Neural crest cell (in vitro differentiated cells): ENCODE results near the gene NDUFB4. TPM values are rescaled to one million over a fixed set of nuclear protein-coding genes. Genes with fewer than 3 reads are reported as not detected.
"Not testable (repeated sequence)": the region's sequence is repeated elsewhere in the genome, so short reads cannot be mapped to it uniquely, and the experiment has no call there.

Source experiments
- DNase-seq: peaks from one replicate; pipeline ENCODE4 v3.0.0; 2021; ENCODE audit warnings: low read depth, mixed read lengths, low spot score
- H3K27ac Mint-ChIP-seq: one replicate; pipeline ENCODE4 v1.8.0; 2021; ENCODE audit warnings: mild to moderate bottlenecking, mixed read lengths; ENCODE audit not compliant: unreplicated experiment
- H3K27me3 Mint-ChIP-seq: 2 replicates; pipeline ENCODE4 v1.8.0; 2021; ENCODE audit warnings: low read depth, mild to moderate bottlenecking, mixed read lengths
- H3K36me3 Mint-ChIP-seq: 2 replicates; pipeline ENCODE4 v1.8.0; 2021; ENCODE audit warnings: low read depth, mild to moderate bottlenecking, mixed read lengths
- H3K4me1 Mint-ChIP-seq: 2 replicates; pipeline ENCODE4 v1.8.0; 2021; ENCODE audit warnings: mixed read lengths
- H3K4me3 Mint-ChIP-seq: one replicate; pipeline ENCODE4 v1.8.0; 2021; ENCODE audit warnings: mild to moderate bottlenecking, mixed read lengths
- H3K9me3 Mint-ChIP-seq: 2 replicates; pipeline ENCODE4 v1.8.0; 2021; ENCODE audit warnings: mixed read lengths
- total RNA-seq: library from RNA; stranded (reverse); gene quantifications from 2 replicates; pipeline ENCODE4 v1.2.1, GENCODE V29; 2021
- TF ChIP-seq, protein P1 (sequence below): fragments of 200-600 bp; sonication (generic); conservative IDR thresholded peaks from 2 replicates; pipeline ENCODE4 v1.5.0; 2021; ENCODE audit warnings: antibody characterized with exemption, mild to moderate bottlenecking

NDUFB4 gene
- total RNA-seq, 1 donor from 2014 or later = 117 TPM

DNA sequence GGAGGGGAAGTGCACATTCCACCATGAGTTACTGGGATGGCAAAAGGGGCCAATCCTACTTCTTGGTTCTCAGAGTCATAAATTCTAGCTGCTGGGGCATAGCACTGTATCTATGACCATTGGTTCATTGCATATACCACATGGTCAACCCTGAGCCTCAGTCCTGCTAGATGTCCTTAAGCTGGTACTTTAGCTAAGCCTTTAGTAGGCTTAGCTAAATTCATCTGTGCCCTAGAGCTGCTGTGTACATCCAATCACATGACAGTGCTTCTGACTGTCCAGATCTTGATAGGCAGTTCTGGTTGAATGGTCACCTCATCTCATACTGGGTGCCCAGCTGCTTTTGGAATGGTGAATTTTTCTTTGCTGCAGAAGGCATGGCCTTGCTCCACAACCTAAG is 8.2 kb downstream of the NDUFB4 start:
- Mint-ChIP-seq H3K9me3 (no peaks in the 10 kb centered on the region), H3K36me3 (peaks cover 6% of the 10 kb centered on the region), H3K4me3 (no peak overlapping the region), H3K27ac (no peak overlapping the region), H3K4me1 (no peaks in the 10 kb centered on the region), H3K27me3 (no peaks in the 10 kb centered on the region)
- TF ChIP-seq, protein P1, sequence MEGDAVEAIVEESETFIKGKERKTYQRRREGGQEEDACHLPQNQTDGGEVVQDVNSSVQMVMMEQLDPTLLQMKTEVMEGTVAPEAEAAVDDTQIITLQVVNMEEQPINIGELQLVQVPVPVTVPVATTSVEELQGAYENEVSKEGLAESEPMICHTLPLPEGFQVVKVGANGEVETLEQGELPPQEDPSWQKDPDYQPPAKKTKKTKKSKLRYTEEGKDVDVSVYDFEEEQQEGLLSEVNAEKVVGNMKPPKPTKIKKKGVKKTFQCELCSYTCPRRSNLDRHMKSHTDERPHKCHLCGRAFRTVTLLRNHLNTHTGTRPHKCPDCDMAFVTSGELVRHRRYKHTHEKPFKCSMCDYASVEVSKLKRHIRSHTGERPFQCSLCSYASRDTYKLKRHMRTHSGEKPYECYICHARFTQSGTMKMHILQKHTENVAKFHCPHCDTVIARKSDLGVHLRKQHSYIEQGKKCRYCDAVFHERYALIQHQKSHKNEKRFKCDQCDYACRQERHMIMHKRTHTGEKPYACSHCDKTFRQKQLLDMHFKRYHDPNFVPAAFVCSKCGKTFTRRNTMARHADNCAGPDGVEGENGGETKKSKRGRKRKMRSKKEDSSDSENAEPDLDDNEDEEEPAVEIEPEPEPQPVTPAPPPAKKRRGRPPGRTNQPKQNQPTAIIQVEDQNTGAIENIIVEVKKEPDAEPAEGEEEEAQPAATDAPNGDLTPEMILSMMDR = no peak
- DNase-seq = no peak

DNA sequence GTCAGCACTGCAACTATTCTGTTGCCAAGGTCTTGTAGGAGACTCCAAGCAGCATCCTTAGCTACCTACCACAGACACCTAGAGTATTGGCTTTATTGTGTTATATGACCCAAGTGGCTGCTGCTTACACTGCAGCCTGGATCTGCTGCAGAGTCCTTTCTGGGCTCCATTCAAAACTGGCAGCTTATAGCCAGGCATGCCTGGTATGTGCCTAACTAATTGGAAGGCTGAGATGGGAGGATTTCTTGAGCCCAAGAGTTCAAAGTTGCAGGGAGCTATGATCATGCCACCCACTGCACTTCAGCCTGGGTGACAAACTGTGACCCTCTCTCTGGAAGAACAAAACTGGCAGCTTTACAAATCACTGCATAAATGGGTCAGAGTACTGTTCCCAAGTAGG is 8.6 kb downstream of the NDUFB4 start:
- Mint-ChIP-seq H3K27me3 (no peaks in the 10 kb centered on the region), H3K9me3 (peaks cover 3% of the 10 kb centered on the region), H3K4me1 (no peaks in the 10 kb centered on the region), H3K27ac (no peak overlapping the region), H3K36me3 (peaks cover 6% of the 10 kb centered on the region), H3K4me3 (no peak overlapping the region)
- TF ChIP-seq, protein P1 = no peak
- no peak for DNase-seq

DNA sequence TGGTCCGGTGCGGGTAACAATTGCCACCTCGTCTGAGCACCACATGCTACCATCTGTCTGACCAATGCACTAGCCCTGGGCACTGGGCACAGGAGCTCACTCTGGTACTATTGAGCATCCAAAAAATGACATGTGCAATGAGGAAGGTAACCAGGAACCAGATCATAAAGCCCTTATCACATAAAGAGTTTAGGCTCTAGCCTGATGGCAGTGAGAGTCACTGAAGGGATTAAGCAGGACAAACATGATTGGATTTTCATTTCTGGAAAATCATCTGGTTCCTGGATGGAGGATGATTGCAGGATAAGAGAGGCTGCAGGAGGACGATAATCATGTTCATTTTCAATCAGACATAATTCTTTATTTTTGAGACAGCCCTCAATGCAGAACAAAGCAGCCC is 12.4 kb downstream of the NDUFB4 start:
- H3K9me3 Mint-ChIP-seq = peaks cover 3% of the 10 kb centered on the region
- no peak for DNase-seq
- TF ChIP-seq, protein P1 = no peak
- no peaks in the 10 kb centered on the region for H3K36me3 Mint-ChIP-seq
- no peaks in the 10 kb centered on the region for H3K27me3 Mint-ChIP-seq
- no peak overlapping the region for H3K4me3 Mint-ChIP-seq
- H3K4me1 Mint-ChIP-seq = no peaks in the 10 kb centered on the region
- no peak overlapping the region for H3K27ac Mint-ChIP-seq

DNA sequence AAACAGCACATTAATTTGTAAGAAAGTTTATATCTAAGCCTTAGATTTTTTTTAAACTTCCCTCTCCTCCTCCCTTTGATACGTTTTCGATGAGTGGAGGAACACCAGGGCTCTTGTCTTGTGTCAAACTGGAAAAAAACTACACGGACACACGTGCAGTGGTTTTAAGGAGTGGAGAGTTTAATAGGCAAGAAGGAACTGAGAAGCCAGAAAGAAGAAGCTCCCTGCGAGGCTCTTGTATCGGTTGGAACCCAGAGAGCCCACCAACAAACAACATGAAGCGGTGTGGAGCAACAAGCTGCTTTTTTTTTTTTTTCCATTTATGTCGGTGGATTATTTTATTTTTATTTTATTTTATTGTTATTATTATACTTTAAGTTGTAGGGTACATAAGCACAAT is 18.6 kb downstream of the NDUFB4 start:
- no peak overlapping the region for H3K4me3 Mint-ChIP-seq
- H3K36me3 Mint-ChIP-seq = no peaks in the 10 kb centered on the region
- no peaks in the 10 kb centered on the region for H3K27me3 Mint-ChIP-seq
- TF ChIP-seq, protein P1 = no peak
- H3K9me3 Mint-ChIP-seq = peaks cover under 1% of the 10 kb centered on the region
- no peak overlapping the region for H3K27ac Mint-ChIP-seq
- H3K4me1 Mint-ChIP-seq = no peaks in the 10 kb centered on the region
- no peak for DNase-seq

DNA sequence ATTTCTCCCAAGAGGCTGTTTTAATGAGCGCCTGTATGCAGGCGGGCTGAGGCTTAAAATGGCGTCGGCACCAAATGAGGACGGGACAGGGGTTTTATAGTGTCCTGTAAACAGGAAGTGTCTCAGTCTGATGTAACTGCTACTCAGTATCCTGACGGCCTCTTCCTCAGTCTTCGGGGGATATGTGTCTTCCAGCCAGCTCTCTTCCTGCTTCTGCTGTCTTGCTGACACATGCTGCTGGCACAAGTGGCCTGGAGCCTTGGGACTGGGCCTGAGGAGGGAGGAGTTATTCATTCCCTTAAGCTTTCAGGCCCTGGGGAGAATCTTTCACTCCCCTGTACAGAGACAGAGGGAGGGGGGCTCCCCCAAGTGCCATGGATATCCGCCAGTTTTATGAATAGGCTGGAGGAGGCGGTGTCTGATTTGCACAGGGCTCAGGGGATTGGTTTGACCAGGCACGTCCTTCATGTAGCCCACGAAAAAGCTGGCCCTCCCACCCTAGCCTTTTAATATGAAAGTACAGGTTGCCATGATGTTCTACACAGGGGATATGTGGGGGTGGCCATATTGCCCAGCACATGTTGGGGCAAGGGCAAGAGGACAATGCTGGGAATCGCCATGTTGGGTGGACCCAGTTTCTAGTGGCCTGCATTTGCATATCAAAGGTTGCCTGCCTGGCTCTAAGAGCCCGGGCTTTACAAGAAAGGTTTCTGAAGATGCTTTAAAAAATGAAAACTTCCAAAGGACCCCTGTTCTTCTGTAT is 19.9 kb downstream of the NDUFB4 start:
- Mint-ChIP-seq H3K36me3 (no peaks in the 10 kb centered on the region), H3K9me3 (no peaks in the 10 kb centered on the region), H3K27me3 (no peaks in the 10 kb centered on the region), H3K27ac (no peak overlapping the region), H3K4me1 (no peaks in the 10 kb centered on the region), H3K4me3 (no peak overlapping the region)
- DNase-seq = no peak
- TF ChIP-seq, protein P1 = no peak

DNA sequence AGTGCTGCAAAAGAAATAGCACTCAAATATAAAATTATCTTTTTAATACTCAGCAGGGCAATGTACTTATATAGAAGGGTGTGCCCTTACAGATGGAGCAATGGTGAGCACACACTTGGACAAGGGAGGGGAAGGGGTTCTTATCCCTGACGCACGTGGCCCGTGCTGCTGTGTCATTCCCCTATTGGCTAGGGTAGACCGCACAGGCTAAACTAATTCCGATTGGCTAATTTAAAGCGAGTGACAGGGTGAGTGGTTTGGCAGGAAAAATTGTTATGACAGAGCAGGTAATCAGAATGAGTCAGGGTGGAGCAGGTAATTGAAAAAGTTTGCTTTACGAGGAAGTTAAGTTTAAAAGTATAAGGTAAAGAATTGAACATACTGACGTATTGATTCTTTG is 20.6 kb downstream of the NDUFB4 start:
- H3K4me1 Mint-ChIP-seq, H3K36me3 Mint-ChIP-seq, H3K27ac Mint-ChIP-seq, H3K9me3 Mint-ChIP-seq, H3K27me3 Mint-ChIP-seq, H3K4me3 Mint-ChIP-seq, DNase-seq: not testable (repeated sequence)
